Astrocyte of the cerebellum (primary cell): Measurements from ENCODE around the gene SLC9A9.

Experiments
- DNase-seq: peaks from one replicate; pipeline ENCODE4 v3.0.0-alpha.2; 2011; ENCODE audit warnings: low read depth
- H3K4me3 ChIP-seq: 2 replicates; pipeline ENCODE4 v1.5.1; 2011; ENCODE audit warnings: mild to moderate bottlenecking, low read depth, low read length, moderate library complexity
- in situ Hi-C: cut with HindIII; loops from 2 replicates; pipeline ENCODE4 v1.10.0; 2017; ENCODE audit warnings: low sequenced_read_pairs
- TF ChIP-seq, protein P1 (sequence below): IDR thresholded peaks from 2 replicates; pipeline ENCODE4 v1.5.1; 2012; ENCODE audit warnings: low read length, low read depth, moderate library complexity, mild to moderate bottlenecking; ENCODE audit errors: missing control alignments

The SLC9A9 gene

DNA sequence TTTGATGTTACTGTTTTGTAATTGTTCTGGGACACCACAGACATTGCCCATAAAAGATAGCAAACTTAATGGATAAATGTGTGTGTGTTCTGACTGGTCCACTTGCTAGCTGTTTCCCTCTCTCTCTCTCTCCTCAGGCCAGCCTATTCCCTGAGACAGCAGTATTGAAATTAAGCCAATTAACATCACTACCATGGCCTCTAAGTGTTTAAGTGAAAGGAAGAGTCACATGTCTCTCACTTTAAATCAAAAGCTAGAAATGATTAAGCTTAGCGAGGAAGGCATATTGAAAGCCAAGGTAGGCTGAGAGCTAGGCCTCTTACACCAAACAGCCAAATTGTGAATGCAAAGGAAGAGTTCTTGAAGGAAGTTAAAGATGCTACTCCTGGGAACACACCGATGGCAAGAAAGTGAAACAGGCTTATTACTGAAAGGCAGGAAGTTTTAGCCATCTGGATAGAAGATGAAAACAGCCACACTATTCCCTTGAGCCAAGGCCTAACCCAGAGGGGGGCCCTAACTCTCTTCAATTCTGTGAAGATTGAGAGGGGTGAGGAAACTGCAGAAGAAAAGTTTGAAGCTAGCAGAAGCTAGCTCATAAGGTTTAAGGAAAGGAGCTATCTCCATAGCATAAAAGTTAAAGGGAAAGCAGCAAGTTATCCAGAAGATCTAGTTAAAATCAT, 433.6 kb downstream of the SLC9A9 start:
- TF ChIP-seq, protein P1, sequence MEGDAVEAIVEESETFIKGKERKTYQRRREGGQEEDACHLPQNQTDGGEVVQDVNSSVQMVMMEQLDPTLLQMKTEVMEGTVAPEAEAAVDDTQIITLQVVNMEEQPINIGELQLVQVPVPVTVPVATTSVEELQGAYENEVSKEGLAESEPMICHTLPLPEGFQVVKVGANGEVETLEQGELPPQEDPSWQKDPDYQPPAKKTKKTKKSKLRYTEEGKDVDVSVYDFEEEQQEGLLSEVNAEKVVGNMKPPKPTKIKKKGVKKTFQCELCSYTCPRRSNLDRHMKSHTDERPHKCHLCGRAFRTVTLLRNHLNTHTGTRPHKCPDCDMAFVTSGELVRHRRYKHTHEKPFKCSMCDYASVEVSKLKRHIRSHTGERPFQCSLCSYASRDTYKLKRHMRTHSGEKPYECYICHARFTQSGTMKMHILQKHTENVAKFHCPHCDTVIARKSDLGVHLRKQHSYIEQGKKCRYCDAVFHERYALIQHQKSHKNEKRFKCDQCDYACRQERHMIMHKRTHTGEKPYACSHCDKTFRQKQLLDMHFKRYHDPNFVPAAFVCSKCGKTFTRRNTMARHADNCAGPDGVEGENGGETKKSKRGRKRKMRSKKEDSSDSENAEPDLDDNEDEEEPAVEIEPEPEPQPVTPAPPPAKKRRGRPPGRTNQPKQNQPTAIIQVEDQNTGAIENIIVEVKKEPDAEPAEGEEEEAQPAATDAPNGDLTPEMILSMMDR, result no peak
- no peak overlapping the region for H3K4me3 ChIP-seq
- DNase-seq, result no peak
- in situ Hi-C loops, result no loop called here

DNA sequence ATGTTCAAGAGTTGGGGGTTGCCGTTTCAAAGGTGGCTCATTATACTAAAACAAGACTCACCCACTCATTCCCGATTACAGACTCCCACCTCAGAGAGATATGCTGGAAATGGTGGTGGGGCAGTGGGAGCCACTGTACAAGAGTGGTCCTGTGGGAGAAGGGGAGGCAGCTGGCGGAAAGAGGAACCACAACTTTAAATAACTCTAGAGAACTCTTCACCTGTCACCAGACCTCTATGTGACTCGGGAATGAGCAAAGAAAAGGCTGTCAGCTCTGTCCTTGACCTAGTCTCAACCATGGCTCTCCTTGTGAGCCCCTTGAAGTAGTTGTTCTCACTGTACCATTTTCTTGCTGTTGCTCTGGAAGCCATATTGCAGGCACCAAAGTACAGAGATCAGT, 434.9 kb downstream of the SLC9A9 start:
- TF ChIP-seq, protein P1, result no peak
- no peak for DNase-seq
- no peak overlapping the region for H3K4me3 ChIP-seq
- in situ Hi-C loops, result no loop called here

DNA sequence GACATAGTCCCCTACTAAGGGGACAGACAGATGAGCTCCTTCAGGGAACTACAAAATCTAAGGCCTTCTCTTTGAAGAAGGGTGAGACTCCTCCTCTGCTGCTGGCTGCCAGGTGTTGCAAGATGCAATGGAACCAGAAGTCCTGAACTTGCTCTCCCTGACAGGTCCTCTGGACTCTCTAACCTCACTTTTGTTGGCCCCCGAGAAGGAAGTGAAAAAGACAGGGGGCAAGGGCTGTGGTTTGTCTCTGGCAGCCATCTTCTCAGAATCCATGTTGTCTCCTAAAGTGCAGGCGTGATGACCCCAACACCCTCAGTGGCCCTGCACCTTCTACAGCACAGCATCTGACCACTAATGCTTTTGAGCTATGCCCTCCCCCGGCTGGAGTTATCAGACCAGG, 436.2 kb downstream of the SLC9A9 start:
- in situ Hi-C loops, result no loop called here

DNA sequence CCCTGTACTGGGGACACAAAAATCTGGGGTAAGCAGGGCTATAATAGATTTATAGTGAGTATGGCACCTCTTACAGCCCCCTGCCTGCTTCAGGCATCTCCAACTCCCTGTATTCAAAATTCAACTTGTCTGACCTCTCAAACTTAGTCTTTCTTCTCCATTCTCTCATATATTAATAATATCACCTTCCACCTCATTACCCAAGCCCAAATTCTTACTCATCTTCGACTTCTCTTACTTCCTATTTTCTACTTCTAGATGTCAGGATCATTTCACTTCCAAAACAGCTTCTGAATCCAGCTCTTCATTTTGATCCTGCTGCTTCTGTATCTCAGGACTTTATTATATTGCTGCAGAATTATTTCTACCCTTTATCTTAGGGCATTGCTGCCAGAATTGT, 438.0 kb downstream of the SLC9A9 start:
- TF ChIP-seq, protein P1, result no peak
- no peak for DNase-seq
- in situ Hi-C loops, result no loop called here
- no peak overlapping the region for H3K4me3 ChIP-seq

More for the DNA sequence above, 436.2 kb downstream of the SLC9A9 start:
- TF ChIP-seq, protein P1, result no peak
- H3K4me3 ChIP-seq, result no peak overlapping the region
- no peak for DNase-seq

DNA sequence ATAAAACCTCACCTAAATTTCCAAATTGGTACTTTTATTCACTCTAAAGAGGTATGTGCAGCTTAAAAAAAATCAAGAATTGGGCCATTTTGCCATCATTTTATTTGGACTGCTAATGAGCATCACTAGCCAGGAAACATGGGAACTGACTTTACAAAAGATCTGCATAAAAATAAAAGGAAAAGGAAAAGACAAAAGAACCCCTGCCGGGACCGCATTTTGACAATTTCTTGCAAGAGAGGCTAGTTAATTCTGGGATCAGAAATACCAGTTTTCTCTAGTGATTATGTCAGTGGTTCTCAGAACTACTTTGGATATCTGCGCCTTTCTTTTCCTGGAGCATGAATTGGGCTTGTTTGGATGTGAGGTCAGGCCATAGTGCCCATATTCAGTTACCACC, 439.5 kb downstream of the SLC9A9 start:
- TF ChIP-seq, protein P1, result no peak
- in situ Hi-C loops, result no loop called here
- DNase-seq, result no peak
- no peak overlapping the region for H3K4me3 ChIP-seq

DNA sequence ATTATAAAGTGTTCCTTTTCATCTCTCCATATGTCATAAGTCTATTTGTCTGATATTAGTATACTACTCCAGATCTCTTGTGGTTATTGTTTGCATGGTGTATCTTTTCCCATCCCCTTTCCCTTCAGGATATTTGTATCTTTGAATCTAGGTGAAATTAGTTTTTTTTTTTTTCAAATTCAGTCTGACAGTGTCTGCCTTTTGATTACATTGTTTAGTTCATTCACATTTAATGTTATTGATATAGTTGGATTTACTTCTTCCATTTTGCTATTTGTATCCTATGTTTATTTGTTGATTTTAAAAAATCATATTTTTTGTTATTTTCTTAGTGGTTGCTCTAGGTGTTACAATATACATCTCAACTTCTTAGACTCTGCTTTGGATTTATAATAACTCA, 445.7 kb downstream of the SLC9A9 start:
- no peak for DNase-seq
- TF ChIP-seq, protein P1, result no peak
- in situ Hi-C loops, result no loop called here
- H3K4me3 ChIP-seq, result no peak overlapping the region
